ENCODE measurements around the gene ZNF207. TPM values are rescaled to one million over a fixed set of nuclear protein-coding genes. Genes with fewer than 3 reads are reported as not detected.
"Not testable (repeated sequence)": the region's sequence is repeated elsewhere in the genome, so short reads cannot be mapped to it uniquely, and the experiment has no call there.

ZNF207 gene
- total RNA-seq, 4 donors from 2014 or later, result 84.4 to 146 (median 99.0) TPM

DNA sequence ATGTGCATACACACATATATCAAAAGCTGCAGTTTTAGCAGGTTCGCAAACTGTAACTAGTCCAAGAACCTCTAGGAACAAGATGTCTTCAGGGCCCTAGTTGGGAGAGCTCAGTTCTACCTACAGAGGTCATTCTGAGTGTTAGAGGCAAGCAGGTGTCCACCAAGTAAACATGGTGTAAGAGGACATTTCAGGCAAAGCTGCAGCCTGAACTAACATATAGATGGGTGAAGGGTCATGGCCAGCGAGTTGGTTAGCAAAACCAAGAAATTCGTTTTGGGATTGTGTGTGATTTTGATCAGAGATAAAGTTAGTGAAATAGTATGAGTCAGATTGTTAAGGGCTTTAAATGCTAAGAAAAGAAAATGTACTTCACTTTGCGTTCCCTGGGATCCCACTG lies 32.6 kb upstream of the ZNF207 start:
- H3K36me3 ChIP-seq, result no peaks in the 10 kb centered on the region
- H3K4me3 ChIP-seq, result no peak overlapping the region
- ATAC-seq, result no peak
- H3K4me1 ChIP-seq, result no peaks in the 10 kb centered on the region
- no peak for TF ChIP-seq POLR2AphosphoS5 (IDR thresholded peaks at IDR 0.05)
- TF ChIP-seq POLR2A (IDR thresholded peaks at IDR 0.05), result no peak
- TF ChIP-seq CTCF (IDR thresholded peaks at IDR 0.05), result no peak
- no peak for TF ChIP-seq EP300 (IDR thresholded peaks at IDR 0.05)
- H3K27me3 ChIP-seq, result no peaks in the 10 kb centered on the region
- H3K27ac ChIP-seq, result no peak overlapping the region
- no peaks in the 10 kb centered on the region for H3K9me3 ChIP-seq
- WGBS, 2 donors (ENCODE audit: low coverage in 1 of 2), result 70 to 84% methylated on average over 2 to 4 of the region's 4 CpGs

GRCh38 chr17:32318071-32318470 lies 31.9 kb upstream of the ZNF207 start:
- TF ChIP-seq EP300 (IDR thresholded peaks at IDR 0.05), result no peak
- TF ChIP-seq POLR2AphosphoS5 (IDR thresholded peaks at IDR 0.05), result no peak
- TF ChIP-seq CTCF (IDR thresholded peaks at IDR 0.05), result no peak
- TF ChIP-seq POLR2A (IDR thresholded peaks at IDR 0.05), result no peak
- Histone ChIP-seq H3K36me3 (no peaks in the 10 kb centered on the region), H3K27ac (no peak overlapping the region), H3K27me3 (no peaks in the 10 kb centered on the region), H3K4me3 (no peak overlapping the region), H3K9me3 (no peaks in the 10 kb centered on the region), H3K4me1 (no peaks in the 10 kb centered on the region)
- ATAC-seq, result no peak
- WGBS, 2 donors (ENCODE audit: low coverage in 1 of 2), result 93% methylated on average over 6 of the region's 8 CpGs; no CpG with 5 or more reads in 1 of the 2 donors

GRCh38 chr17:32319548-32319905 lies 30.4 kb upstream of the ZNF207 start:
- Histone ChIP-seq H3K9me3 (no peaks in the 10 kb centered on the region), H3K27ac (no peak overlapping the region), H3K4me3 (no peak overlapping the region), H3K4me1 (peaks cover 0 to 10% (median 0%) of the 10 kb centered on the region in 3 donors), H3K27me3 (no peaks in the 10 kb centered on the region), H3K36me3 (no peaks in the 10 kb centered on the region)
- TF ChIP-seq POLR2A (IDR thresholded peaks at IDR 0.05) (no peak), CTCF (IDR thresholded peaks at IDR 0.05) (peak; percentile 88 to 96 (median 92)), EP300 (IDR thresholded peaks at IDR 0.05) (no peak), POLR2AphosphoS5 (IDR thresholded peaks at IDR 0.05) (no peak)
- 18 to 39% methylated on average over 2 to 5 of the region's 5 CpGs for WGBS, 2 donors (ENCODE audit: low coverage in 1 of 2)
- peak; percentile 79 for ATAC-seq

GRCh38 chr17:32320080-32320479 lies 29.9 kb upstream of the ZNF207 start:
- not testable (repeated sequence) for H3K27me3 ChIP-seq, H3K36me3 ChIP-seq, H3K27ac ChIP-seq, H3K4me3 ChIP-seq, ATAC-seq, H3K9me3 ChIP-seq
- WGBS, 2 donors (ENCODE audit: low coverage in 1 of 2), result 74 to 86% methylated on average over 5 to 6 of the region's 6 CpGs
- peaks cover 0 to 11% (median 0%) of the 10 kb centered on the region in 3 donors for H3K4me1 ChIP-seq

DNA sequence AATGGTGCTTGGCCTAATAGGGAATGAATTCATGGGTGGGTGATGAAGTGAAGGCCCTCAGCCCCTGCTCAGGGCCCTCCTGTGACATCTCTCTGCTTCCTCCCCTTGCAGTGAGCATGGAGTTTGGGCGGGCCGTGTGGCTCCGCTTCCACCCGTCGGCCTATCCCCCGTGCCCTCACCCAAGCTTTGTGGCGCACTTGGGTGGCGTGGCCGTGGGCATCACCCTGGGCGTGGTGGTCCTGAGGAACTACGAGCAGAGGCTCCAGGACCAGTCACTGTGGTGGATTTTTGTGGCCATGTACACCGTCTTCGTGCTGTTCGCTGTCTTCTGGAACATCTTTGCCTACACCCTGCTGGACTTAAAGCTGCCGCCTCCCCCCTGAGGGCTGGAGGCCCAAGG lies 29.1 kb upstream of the ZNF207 start:
- ATAC-seq, result no peak
- Histone ChIP-seq H3K4me3 (no peak overlapping the region), H3K9me3 (no peaks in the 10 kb centered on the region), H3K36me3 (no peaks in the 10 kb centered on the region), H3K27ac (no peak overlapping the region), H3K27me3 (no peaks in the 10 kb centered on the region), H3K4me1 (peaks cover 0 to 11% (median 0%) of the 10 kb centered on the region in 3 donors)
- no CpG with 5 or more reads among the region's 15 CpGs for WGBS, 2 donors (ENCODE audit: low coverage in 1 of 2)
- TF ChIP-seq EP300 (IDR thresholded peaks at IDR 0.05), result no peak
- TF ChIP-seq POLR2A (IDR thresholded peaks at IDR 0.05), result no peak
- TF ChIP-seq POLR2AphosphoS5 (IDR thresholded peaks at IDR 0.05), result no peak
- TF ChIP-seq CTCF (IDR thresholded peaks at IDR 0.05), result no peak

Measured in gastroesophageal sphincter (tissue), 4 donors.